H9 (cell line): ENCODE data around the gene PPTC7. TPM values are rescaled to one million over a fixed set of nuclear protein-coding genes. Genes with fewer than 3 reads are reported as not detected.
"Not testable (repeated sequence)": the region's sequence is repeated elsewhere in the genome, so short reads cannot be mapped to it uniquely, and the experiment has no call there.

ENCODE experiments used
- DNase-seq: peaks from one replicate; pipeline ENCODE4 v3.0.0-alpha.2; 2017
- H2AFZ ChIP-seq: one replicate; pipeline ENCODE4 v1.6.1; 2013; ENCODE audit warnings: mild to moderate bottlenecking, low read length, control low read depth, moderate library complexity
- H2AK5ac ChIP-seq: 2 replicates; pipeline ENCODE4 v1.6.1; 2013; ENCODE audit warnings: low read length, control low read depth, mixed read lengths; ENCODE audit not compliant: insufficient read length
- H2BK120ac ChIP-seq: one replicate; pipeline ENCODE4 v1.6.1; 2013; ENCODE audit warnings: low read depth, mild to moderate bottlenecking, low read length, control low read depth, inconsistent platforms; ENCODE audit not compliant: poor library complexity, severe bottlenecking
- H2BK12ac ChIP-seq: 2 replicates; pipeline ENCODE4 v1.6.1; 2013; ENCODE audit warnings: low read length, control low read depth, mixed read lengths, low read depth; ENCODE audit not compliant: insufficient read length
- H2BK15ac ChIP-seq: 2 replicates; pipeline ENCODE4 v1.6.1; 2013; ENCODE audit warnings: low read depth, low read length, control low read depth
- H2BK20ac ChIP-seq: one replicate; pipeline ENCODE4 v1.6.1; 2013; ENCODE audit warnings: low read depth, mild to moderate bottlenecking, low read length, control low read depth, inconsistent platforms; ENCODE audit not compliant: poor library complexity, severe bottlenecking
- H2BK5ac ChIP-seq: 2 replicates; pipeline ENCODE4 v1.6.1; 2013; ENCODE audit warnings: low read length, control low read depth, mixed read lengths; ENCODE audit not compliant: insufficient read length
- H3K14ac ChIP-seq: 2 replicates; pipeline ENCODE4 v1.6.1; 2013; ENCODE audit warnings: low read length, control low read depth; ENCODE audit not compliant: insufficient read depth
- H3K18ac ChIP-seq: 2 replicates; pipeline ENCODE4 v1.6.1; 2013; ENCODE audit warnings: low read depth, mild to moderate bottlenecking, mixed read lengths, low read length, control low read depth; ENCODE audit not compliant: insufficient read length
- H3K23ac ChIP-seq: 2 replicates; pipeline ENCODE4 v1.6.1; 2013; ENCODE audit warnings: low read length, control low read depth, mixed read lengths, low read depth; ENCODE audit not compliant: insufficient read length
- H3K23me2 ChIP-seq: 2 replicates; pipeline ENCODE4 v1.6.1; 2013; ENCODE audit warnings: low read depth, mild to moderate bottlenecking, mixed read lengths, low read length, control low read depth; ENCODE audit not compliant: insufficient read length, poor library complexity, severe bottlenecking
- H3K27ac ChIP-seq: 2 replicates; pipeline ENCODE4 v1.5.1; 2013; ENCODE audit warnings: low read length, control low read depth, mixed read lengths, low read depth; ENCODE audit not compliant: insufficient read length
- H3K27me3 ChIP-seq: 2 replicates; pipeline ENCODE4 v1.6.1; 2013; ENCODE audit warnings: low read length, control low read depth, inconsistent platforms; ENCODE audit not compliant: insufficient read depth
- H3K4ac ChIP-seq: 2 replicates; pipeline ENCODE4 v1.6.1; 2013; ENCODE audit warnings: low read depth, mild to moderate bottlenecking, control low read depth, inconsistent platforms, low read length, moderate library complexity
- H3K4me1 ChIP-seq: 2 replicates; pipeline ENCODE4 v1.6.1; 2013; ENCODE audit warnings: low read length, control low read depth, inconsistent platforms; ENCODE audit not compliant: insufficient read depth
- H3K4me2 ChIP-seq: 2 replicates; pipeline ENCODE4 v1.6.1; 2013; ENCODE audit warnings: low read length, control low read depth, mixed read lengths; ENCODE audit not compliant: insufficient read length, insufficient read depth
- H3K56ac ChIP-seq: 2 replicates; pipeline ENCODE4 v1.6.1; 2013; ENCODE audit warnings: low read depth, mild to moderate bottlenecking, mixed read lengths, low read length, control low read depth; ENCODE audit not compliant: insufficient read length
- H3K79me1 ChIP-seq: 2 replicates; pipeline ENCODE4 v1.6.1; 2013; ENCODE audit warnings: low read depth, mild to moderate bottlenecking, moderate library complexity, low read length, control low read depth, inconsistent platforms; ENCODE audit not compliant: insufficient read depth, poor library complexity, severe bottlenecking
- H3K79me2 ChIP-seq: 2 replicates; pipeline ENCODE4 v1.6.1; 2013; ENCODE audit warnings: low read length, control low read depth, inconsistent platforms; ENCODE audit not compliant: insufficient read depth
- H3K9ac ChIP-seq: 2 replicates; pipeline ENCODE4 v1.6.1; 2013; ENCODE audit warnings: low read length, control low read depth, mixed read lengths; ENCODE audit not compliant: insufficient read length; ENCODE audit errors: extremely low read depth
- H3K9me3 ChIP-seq: one replicate; pipeline ENCODE4 v1.6.1; 2013; ENCODE audit warnings: low read depth, low read length, inconsistent platforms; ENCODE audit not compliant: control insufficient read depth
- H3T11ph ChIP-seq: one replicate; pipeline ENCODE4 v1.6.1; 2013; ENCODE audit warnings: mild to moderate bottlenecking, low read length, control low read depth, inconsistent platforms
- H4K20me1 ChIP-seq: one replicate; pipeline ENCODE4 v1.6.1; 2013; ENCODE audit not compliant: control insufficient read depth, insufficient read length, insufficient read depth
- H4K5ac ChIP-seq: 2 replicates; pipeline ENCODE4 v1.6.1; 2013; ENCODE audit warnings: low read depth, mild to moderate bottlenecking, mixed read lengths, low read length, control low read depth; ENCODE audit not compliant: insufficient read length
- H4K8ac ChIP-seq: replicated peaks from 2 replicates; pipeline ENCODE4 v1.6.1; 2013; ENCODE audit warnings: low read length, control low read depth, mixed read lengths, low read depth; ENCODE audit not compliant: insufficient read length
- H4K91ac ChIP-seq: 2 replicates; pipeline ENCODE4 v1.6.1; 2013; ENCODE audit warnings: low read depth, mild to moderate bottlenecking, moderate library complexity, mixed read lengths, low read length, control low read depth; ENCODE audit not compliant: insufficient read length
- H3K27ac Mint-ChIP-seq, 3 experiments: 2 replicates in 2 of 3; 3 replicates in 1 of 3; pipeline ENCODE4 v1.8.0; 2020 to 2021; ENCODE audit warnings: mixed read lengths in 3 of 3, mild to moderate bottlenecking in 1 of 3, moderate library complexity in 1 of 3
- H3K27me3 Mint-ChIP-seq: 2 replicates; pipeline ENCODE4 v1.8.0; 2021; ENCODE audit warnings: low read depth, mild to moderate bottlenecking, moderate library complexity, mixed read lengths
- H3K36me3 Mint-ChIP-seq, 3 experiments: 2 replicates in 2 of 3; 3 replicates in 1 of 3; pipeline ENCODE4 v1.8.0; 2020 to 2021; ENCODE audit warnings: low read depth in 3 of 3, mixed read lengths in 3 of 3; ENCODE audit not compliant: insufficient read depth in 1 of 3
- H3K4me1 Mint-ChIP-seq, 2 experiments: 2 replicates each; pipeline ENCODE4 v1.8.0; 2020; ENCODE audit warnings: mixed read lengths in 2 of 2
- H3K4me3 Mint-ChIP-seq, 2 experiments: 2 replicates in 1 of 2; 3 replicates in 1 of 2; pipeline ENCODE4 v1.8.0; 2020 to 2021; ENCODE audit warnings: mild to moderate bottlenecking in 2 of 2, mixed read lengths in 2 of 2, moderate library complexity in 1 of 2
- H3K9me3 Mint-ChIP-seq, 2 experiments: 2 replicates in 1 of 2; 3 replicates in 1 of 2; pipeline ENCODE4 v1.8.0; 2020; ENCODE audit warnings: mild to moderate bottlenecking in 2 of 2, mixed read lengths in 2 of 2, moderate library complexity in 1 of 2
- CTCF ChIP-seq: fragments of 200-600 bp; sonication (generic); conservative IDR thresholded peaks from 3 replicates; pipeline ENCODE4 v1.8.0; 2021; ENCODE audit warnings: antibody characterized with exemption, mild to moderate bottlenecking
- WGBS: extraction: QIAGEN DNeasy Blood & Tissue Kit; methylation state at CpG from one replicate; pipeline ENCODE4 v1.1.7; 2013; ENCODE audit warnings: missing lambda C conversion rate, low lambda C conversion rate, mixed read lengths; ENCODE audit not compliant: insufficient read length; ENCODE audit errors: extremely low coverage; 5-methylcytosine and 5-hydroxymethylcytosine counted together
- total RNA-seq: library from RNA; stranded (reverse); gene quantifications from 2 replicates; pipeline ENCODE4 v1.2.1, GENCODE V29; 2021

Gene PPTC7
- total RNA-seq, 1 experiment from 2014 or later, result 15.8 TPM

- Histone ChIP-seq H4K8ac (no peak overlapping the region), H2BK15ac (no peak overlapping the region), H3K4me2 (no peak overlapping the region), H3K4ac (no peak overlapping the region), H3K4me1 (no peaks in the 10 kb centered on the region), H3K9ac (no peak overlapping the region), H3K27me3 (no peaks in the 10 kb centered on the region), H4K20me1 (no peaks in the 10 kb centered on the region), H2BK12ac (no peak overlapping the region), H2BK5ac (no peak overlapping the region), H3T11ph (no peak overlapping the region), H4K5ac (no peak overlapping the region), H3K18ac (no peak overlapping the region), H3K9me3 (no peaks in the 10 kb centered on the region), H2AK5ac (no peak overlapping the region), H3K23me2 (no peaks in the 10 kb centered on the region), H3K27ac (no peak overlapping the region), H4K91ac (no peak overlapping the region), H3K79me2 (no peaks in the 10 kb centered on the region), H3K56ac (no peak overlapping the region), H3K23ac (no peak overlapping the region), H2BK20ac (no peak overlapping the region), H3K79me1 (no peaks in the 10 kb centered on the region), H2BK120ac (no peak overlapping the region), H3K14ac (no peak overlapping the region), H2AFZ (no peak overlapping the region)
- no peaks in the 10 kb centered on the region for H3K36me3 Mint-ChIP-seq
- TF ChIP-seq CTCF, result no peak
- WGBS, result no CpG with 5 or more reads among the region's 1 CpG
- H3K9me3 Mint-ChIP-seq, result no peaks in the 10 kb centered on the region
- no peak overlapping the region for H3K4me3 Mint-ChIP-seq
- no peak for DNase-seq
- H3K27me3 Mint-ChIP-seq, result no peaks in the 10 kb centered on the region
- peaks cover 15% of the 10 kb centered on the region in 2 experiments for H3K4me1 Mint-ChIP-seq
- H3K27ac Mint-ChIP-seq, result no peak overlapping the region
Measured at GRCh38 chr12:110590059-110590458, 6.9 kb upstream of the PPTC7 start.

- H3K4me3 Mint-ChIP-seq, H2BK20ac ChIP-seq, H3K14ac ChIP-seq, H2BK120ac ChIP-seq, H3K9me3 Mint-ChIP-seq, H3K23ac ChIP-seq, H2AFZ ChIP-seq, H3K36me3 Mint-ChIP-seq, H4K91ac ChIP-seq, H3K27ac ChIP-seq, H3K79me1 ChIP-seq, H2BK12ac ChIP-seq, DNase-seq, H2BK15ac ChIP-seq, H3K18ac ChIP-seq, H3K4me1 ChIP-seq, H4K20me1 ChIP-seq, H3K27ac Mint-ChIP-seq, H3K9me3 ChIP-seq, H3K56ac ChIP-seq, H3K27me3 Mint-ChIP-seq, H3K4ac ChIP-seq, H3K23me2 ChIP-seq, H2BK5ac ChIP-seq, H4K8ac ChIP-seq, H3K4me2 ChIP-seq, H3K79me2 ChIP-seq, H3K27me3 ChIP-seq, H3T11ph ChIP-seq, H3K9ac ChIP-seq, H2AK5ac ChIP-seq, H4K5ac ChIP-seq: not testable (repeated sequence)
- peaks cover 25 to 26% of the 10 kb centered on the region in 2 experiments for H3K4me1 Mint-ChIP-seq
- WGBS, result no CpG with 5 or more reads among the region's 2 CpGs
Measured at GRCh38 chr12:110587102-110587501, 4.0 kb upstream of the PPTC7 start.
